GDM1 (cell line): ENCODE data around the gene TRIM46.
A peak's percentile ranks its signal among the peaks of the same experiment; 100 is the strongest.
"Not testable (repeated sequence)": the region's sequence is repeated elsewhere in the genome, so short reads cannot be mapped to it uniquely, and the experiment has no call there.

Experiments used
- DNase-seq: peaks from one replicate; lab custom pipeline; 2025; lab: John Stamatoyannopoulos, UW

TRIM46 gene

DNA sequence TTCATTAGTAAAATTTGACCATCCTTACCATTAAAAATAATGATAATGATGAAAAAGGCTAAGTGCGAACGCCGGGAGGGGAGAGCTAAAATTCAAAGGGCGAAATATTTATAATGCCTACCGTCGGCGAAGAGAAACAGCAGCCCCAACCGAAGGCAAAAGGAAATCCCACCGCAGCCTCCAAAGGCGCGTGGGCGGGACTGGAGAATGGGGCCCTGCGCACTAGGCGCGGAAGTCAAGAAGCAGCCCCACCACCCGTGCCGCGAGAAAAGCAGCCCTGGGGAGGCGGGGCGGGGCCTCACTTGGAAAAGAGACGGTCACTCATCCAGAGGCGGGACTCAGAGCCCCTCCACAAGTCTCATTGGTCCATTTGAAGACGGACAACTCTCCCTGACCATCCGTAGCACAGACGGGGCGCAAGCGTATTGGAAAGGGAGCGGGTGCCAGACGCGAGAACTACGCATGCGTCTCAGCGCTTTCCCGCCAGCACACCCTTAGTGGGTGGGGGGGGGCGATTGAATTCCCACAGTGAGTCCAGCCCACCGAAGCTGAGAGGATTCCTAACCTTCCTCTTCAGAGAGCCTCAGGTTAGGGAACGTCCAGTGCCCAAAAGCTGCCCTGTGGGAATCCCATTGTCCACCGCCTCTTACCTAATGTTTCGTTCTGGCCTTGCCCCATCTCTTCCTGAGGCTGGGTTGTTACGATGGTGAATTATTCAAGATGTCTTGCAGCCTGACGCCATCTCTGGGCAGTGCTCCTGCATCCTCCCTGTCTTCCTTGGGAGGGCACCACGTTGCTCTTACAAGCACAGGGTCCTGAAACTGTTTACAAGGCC lies 53.8 kb downstream of the TRIM46 start:
- peak; percentile 99 for DNase-seq

DNA sequence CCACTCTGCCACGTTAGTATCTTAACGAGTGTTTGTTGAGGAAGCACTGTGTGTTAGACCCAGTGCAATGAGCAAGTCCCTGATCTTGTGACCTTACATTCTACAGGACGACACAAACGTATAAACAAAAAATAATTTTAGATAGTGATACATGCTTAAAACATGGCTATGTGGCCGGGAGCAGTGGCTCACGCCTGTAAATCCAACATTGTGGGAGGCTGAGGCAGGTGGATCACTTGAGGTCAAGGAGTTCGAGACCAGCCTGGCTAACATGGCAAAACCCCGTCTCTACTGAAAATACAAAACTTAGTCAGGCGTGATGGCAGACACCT lies 54.4 kb downstream of the TRIM46 start:
- no peak for DNase-seq

DNA sequence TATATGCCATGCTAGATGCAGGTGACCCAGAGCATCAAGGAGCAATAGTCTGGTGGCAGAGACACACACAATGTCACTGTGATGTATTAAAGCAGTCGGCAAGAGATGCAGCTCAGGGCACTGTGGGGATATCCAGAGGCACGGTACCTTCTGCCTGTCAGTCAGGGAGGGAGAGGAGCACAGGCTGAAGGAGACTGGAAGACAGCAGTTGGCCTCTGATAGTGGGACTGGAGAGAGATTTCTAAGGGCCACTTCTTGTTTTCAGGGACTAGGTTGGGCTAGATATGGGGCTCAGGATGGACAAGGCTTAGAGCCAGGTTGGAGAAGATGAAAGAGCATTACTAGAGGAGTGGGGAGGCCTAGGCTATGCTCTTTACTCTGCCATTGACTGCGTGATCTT lies 57.7 kb downstream of the TRIM46 start:
- not testable (repeated sequence) for DNase-seq

DNA sequence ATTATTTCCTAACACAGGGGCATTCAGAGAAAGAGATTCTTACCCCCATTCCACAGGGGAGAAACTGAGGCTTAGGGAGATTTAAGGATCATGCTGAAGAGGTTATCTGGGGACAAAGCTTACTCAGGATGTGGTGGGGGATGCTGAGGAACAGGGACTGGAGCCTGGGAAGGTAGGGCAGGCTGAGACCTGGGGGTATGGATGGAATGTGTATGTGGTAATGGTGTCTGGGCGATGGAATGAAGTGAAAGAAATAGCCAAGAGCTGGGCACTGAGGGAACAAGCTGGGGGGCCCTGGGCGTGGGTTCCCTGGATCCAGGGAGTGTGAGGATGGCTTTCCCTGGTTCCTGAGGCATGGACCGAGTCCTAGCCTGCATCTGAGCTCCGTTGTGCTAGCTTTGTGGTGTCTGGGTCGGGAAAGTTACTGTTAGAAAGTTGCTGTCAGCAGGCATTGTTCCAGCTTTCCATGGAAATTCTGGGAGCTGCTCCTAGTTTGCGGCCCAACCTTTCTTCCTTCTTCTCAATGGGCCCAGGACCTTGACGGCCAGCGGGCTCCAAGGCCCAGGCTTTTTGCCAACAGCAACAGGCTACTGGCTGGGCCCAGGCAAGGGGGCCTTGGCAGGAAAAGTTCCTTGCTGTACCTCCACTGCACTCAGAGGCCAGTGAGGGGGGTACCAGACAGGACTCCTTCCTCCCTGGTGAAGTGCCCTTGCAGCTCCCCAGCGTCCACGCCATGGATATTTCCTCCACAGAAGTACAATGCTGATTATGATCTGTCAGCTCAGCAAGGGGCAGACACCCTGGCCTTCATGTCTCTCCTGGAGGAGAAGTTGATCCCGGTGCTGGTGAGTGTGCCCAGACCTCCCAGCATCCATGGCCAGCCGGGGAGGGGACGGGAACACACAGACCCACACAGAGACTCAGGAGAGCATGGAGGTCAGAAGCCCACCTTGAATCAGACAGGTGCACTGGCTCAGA lies 58.6 kb downstream of the TRIM46 start:
- DNase-seq, result not testable (repeated sequence)

DNA sequence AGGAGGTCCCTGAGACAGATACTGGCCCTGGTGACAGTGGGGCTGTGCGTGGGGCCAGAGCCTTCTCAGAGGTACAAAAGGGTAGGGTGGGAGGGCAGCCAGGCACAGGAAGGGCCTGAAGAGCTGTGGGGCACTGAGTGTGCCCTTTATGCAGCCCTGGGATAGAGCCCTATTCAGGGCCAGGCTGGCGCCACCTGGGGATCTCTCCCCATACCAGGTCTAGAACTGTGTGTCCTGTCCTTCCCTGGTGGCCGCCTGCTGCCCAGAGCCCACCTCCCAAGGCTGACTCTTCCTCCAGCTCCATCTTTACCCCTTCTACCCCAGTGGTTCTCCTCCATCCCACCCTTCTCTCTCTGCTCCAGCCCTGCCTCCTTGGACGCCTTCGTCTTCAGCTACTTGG lies 59.9 kb downstream of the TRIM46 start:
- DNase-seq, result not testable (repeated sequence)
